Adrenal gland (tissue), 5 donors: ENCODE measurements around the gene LMBR1L.

Source experiments
- CTCF ChIP-seq, 6 experiments: fragments of 450-650 bp in 4 of 6; fragments of 200-600 bp in 2 of 6; sonication (generic) in 1 of 6; IDR thresholded peaks; 1 replicate in 5 of 6; 2 replicates in 1 of 6; pipeline versions ENCODE4 v1.5.1 to v1.8.0; 2016 to 2021; ENCODE audit warnings: antibody characterized with exemption in 6 of 6, mild to moderate bottlenecking in 2 of 6, moderate library complexity in 1 of 6
- POLR2A ChIP-seq, 2 donors: fragments of 450-650 bp; IDR thresholded peaks; one replicate each; pipeline ENCODE4 v1.6.1; 2017; ENCODE audit warnings: antibody characterized with exemption in 2 of 2, mild to moderate bottlenecking in 2 of 2, moderate library complexity in 1 of 2
- donor health status: DM: no; HTN: no; CAD: no.

GRCh38 chr12:49138587-49138986 is 27.9 kb upstream of the LMBR1L start:
- TF ChIP-seq POLR2A (IDR thresholded peaks at IDR 0.05), result no peak
- TF ChIP-seq CTCF (IDR thresholded peaks at IDR 0.05), result no peak
